Sigmoid colon (tissue), 7 donors: Measurements from ENCODE around the gene YAP1. TPM values are rescaled to one million over a fixed set of nuclear protein-coding genes. Genes with fewer than 3 reads are reported as not detected.

ENCODE experiments used
- polyA plus RNA-seq, 3 donors: library from polyadenylated mRNA; stranded (reverse); fragments of 200-250 nt; gene quantifications; one replicate each; pipeline ENCODE4 v1.2.3, GENCODE V29; 2013
- total RNA-seq, 4 donors: library from RNA; depleted of rRNA; stranded (reverse); fragments of >200 nt; gene quantifications; one replicate each; pipeline ENCODE4 v1.1.0, GENCODE V29; 2016
- donor health status: healthy with polysubstance abuse.
- donor health status: Bipolar disorder and iron deficiency.
- donor health status: healthy.

YAP1 gene
- total and polyA plus RNA-seq, 7 donors: 12.0 to 239 (median 159) TPM

Other genes starting within 250 kb of the YAP1 start
- gene CEP126, start 195.4 kb upstream of the YAP1 start, total RNA-seq: 10 to 100 TPM in 2 of 4 donors, 1 to 10 TPM in 2; 3.7 to 15.5 (median 8.3) TPM
- 1 to 10 TPM; 1.2 to 3.6 (median 1.8) TPM for gene CEP126, start 195.4 kb upstream of the YAP1 start, polyA plus RNA-seq
- gene ANGPTL5, start 193.9 kb upstream of the YAP1 start, total RNA-seq: 1 to 10 TPM in 1 of 4 donors, under 1 TPM in 1, not detected in 2; 0.36 to 2.5 TPM
- gene ANGPTL5, start 193.9 kb upstream of the YAP1 start, polyA plus RNA-seq: under 1 TPM in 2 of 3 donors, not detected in 1; 0.23 to 0.60 TPM
- 10 to 100 TPM in 1 of 4 donors, 1 to 10 TPM in 3; 2.0 to 15.0 (median 4.0) TPM for gene CFAP300, start 63.0 kb upstream of the YAP1 start, total RNA-seq
- 1 to 10 TPM in 1 of 3 donors, under 1 TPM in 1, not detected in 1; 0.76 to 1.6 TPM for gene CFAP300, start 63.0 kb upstream of the YAP1 start, polyA plus RNA-seq
- 10 to 100 TPM in 3 of 4 donors, 1 to 10 TPM in 1; 9.1 to 18.4 (median 13.2) TPM for gene BIRC3, start 207.0 kb downstream of the YAP1 start, total RNA-seq
- 10 to 100 TPM; 18.6 to 92.6 (median 84.8) TPM for gene BIRC3, start 207.0 kb downstream of the YAP1 start, polyA plus RNA-seq
- gene BIRC2, start 236.8 kb downstream of the YAP1 start, total RNA-seq: 10 to 100 TPM; 32.7 to 56.0 (median 53.2) TPM
- gene BIRC2, start 236.8 kb downstream of the YAP1 start, polyA plus RNA-seq: 10 to 100 TPM; 24.7 to 41.4 (median 40.9) TPM